A549 (cell line): ENCODE measurements around the gene GPR158.

ENCODE experiments used
- BHLHE40 ChIP-seq: IDR thresholded peaks from 2 replicates; pipeline ENCODE4 v1.6.1; 2012; ENCODE audit warnings: low read depth, low read length, inconsistent platforms
- CTCF ChIP-seq: fragments of >200 bp; sonication (Bioruptor Twin); formaldehyde crosslinking; IDR thresholded peaks from 3 replicates; pipeline ENCODE4 v1.5.1; 2016
- ESRRA ChIP-seq: fragments of 150-350 bp; IDR thresholded peaks from 2 replicates; pipeline ENCODE4 v1.6.1; 2014; ENCODE audit warnings: mild to moderate bottlenecking, low read length, borderline replicate concordance
- RAD21 ChIP-seq, 2 experiments: fragments of >200 bp in 1 of 2; sonication (Bioruptor Twin) in 1 of 2; formaldehyde crosslinking in 1 of 2; IDR thresholded peaks in 1 of 2; conservative IDR thresholded peaks in 1 of 2; 2 replicates in 1 of 2; 3 replicates in 1 of 2; pipeline ENCODE4 v1.6.1; 2012 to 2018; ENCODE audit warnings: inconsistent platforms in 1 of 2
- USF2 ChIP-seq: fragments of 450-650 bp; IDR thresholded peaks from 2 replicates; pipeline ENCODE4 v1.6.1; 2014; ENCODE audit warnings: antibody characterized with exemption

- TF ChIP-seq CTCF, result no peak
- no peak for TF ChIP-seq RAD21 (conservative IDR thresholded peaks at IDR 0.05 in 1 of 2, IDR thresholded peaks at IDR 0.05 in 1 of 2)
- TF ChIP-seq BHLHE40, result no peak
- no peak for TF ChIP-seq USF2
- no peak for TF ChIP-seq ESRRA
Observed at GRCh38 chr10:25453619-25454018, 278.8 kb downstream of the GPR158 start.
